Activated naive CD4-positive, alpha-beta T cell treated with anti-CD3 and anti-CD28 coated beads, Interleukin-2, amount 10 ng/mL, durations not matched to agents 7 days and 5 days (primary cell): ENCODE measurements around the gene SERPINB12.

Source experiments
- CTCF ChIA-PET: fragments of 350-600 bp; sonication (Branson Sonifier 250); formaldehyde crosslinking; loops from one replicate; lab custom pipeline; 2021; ENCODE audit warnings: antibody characterized with exemption; lab: Charles Lee
- DNase-seq: peaks from one replicate; pipeline ENCODE4 v3.0.0-alpha.2; 2020
- H3K27ac Mint-ChIP-seq: one replicate; pipeline ENCODE4 v1.8.0; 2021; ENCODE audit warnings: mild to moderate bottlenecking, moderate library complexity, mixed read lengths
- H3K27me3 Mint-ChIP-seq: one replicate; pipeline ENCODE4 v1.8.0; 2021; ENCODE audit warnings: mild to moderate bottlenecking, mixed read lengths
- H3K36me3 Mint-ChIP-seq: one replicate; pipeline ENCODE4 v1.8.0; 2021; ENCODE audit warnings: mixed read lengths
- H3K4me1 Mint-ChIP-seq: one replicate; pipeline ENCODE4 v1.8.0; 2021; ENCODE audit warnings: mixed read lengths
- H3K4me3 Mint-ChIP-seq: one replicate; pipeline ENCODE4 v1.8.0; 2021; ENCODE audit warnings: mild to moderate bottlenecking, moderate library complexity, mixed read lengths
- H3K9me3 Mint-ChIP-seq: one replicate; pipeline ENCODE4 v1.8.0; 2021; ENCODE audit warnings: mixed read lengths

SERPINB12 gene

GRCh38 chr18:63527251-63527650 is 14.9 kb upstream of the SERPINB12 start:
- no peaks in the 10 kb centered on the region for H3K4me1 Mint-ChIP-seq
- H3K4me3 Mint-ChIP-seq: no peak overlapping the region
- peaks cover 5% of the 10 kb centered on the region for H3K27me3 Mint-ChIP-seq
- CTCF ChIA-PET: interaction anchor here (1.3 to 2.1 kb wide), 2 partner anchors 9 to 18 kb away, joined by 3 to 11 read pairs; no protein-coding TSS in a partner anchor
- no peaks in the 10 kb centered on the region for H3K36me3 Mint-ChIP-seq
- H3K27ac Mint-ChIP-seq: no peak overlapping the region
- no peak for DNase-seq
- no peaks in the 10 kb centered on the region for H3K9me3 Mint-ChIP-seq

DNA sequence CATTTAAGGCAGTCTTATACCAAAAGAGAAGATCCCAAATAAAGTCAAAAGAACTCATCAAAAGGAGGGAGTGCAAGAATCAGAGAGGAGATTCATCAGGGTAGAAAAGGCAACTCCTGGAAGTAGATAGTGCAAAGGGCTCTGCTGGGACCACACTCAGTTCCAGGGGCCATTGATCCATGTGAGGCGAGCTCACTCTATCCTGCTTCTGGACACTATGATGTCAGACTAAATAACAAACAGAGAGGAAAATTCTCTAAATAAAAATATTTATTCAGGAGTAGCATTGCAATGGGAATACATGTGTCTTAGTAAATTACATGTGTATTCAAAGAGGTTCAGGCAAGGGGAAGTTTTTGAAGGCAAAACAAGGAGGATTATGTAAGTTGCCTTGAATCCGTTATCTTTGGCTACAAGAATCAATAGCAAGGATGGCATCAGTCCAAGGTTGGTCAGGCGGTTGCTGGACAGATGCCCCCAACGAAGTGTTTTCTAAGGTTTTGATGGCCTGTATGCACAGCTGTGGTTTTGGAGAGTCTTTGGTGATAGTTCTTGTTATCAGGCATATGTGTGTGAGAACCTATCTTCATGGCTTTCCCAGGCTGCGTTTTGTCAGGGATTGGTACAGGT is 13.2 kb upstream of the SERPINB12 start:
- no peaks in the 10 kb centered on the region for H3K4me1 Mint-ChIP-seq
- H3K9me3 Mint-ChIP-seq: no peaks in the 10 kb centered on the region
- no peak overlapping the region for H3K27ac Mint-ChIP-seq
- H3K27me3 Mint-ChIP-seq: peaks cover 8% of the 10 kb centered on the region
- no peak overlapping the region for H3K4me3 Mint-ChIP-seq
- DNase-seq: no peak
- CTCF ChIA-PET: no interaction called here
- H3K36me3 Mint-ChIP-seq: no peaks in the 10 kb centered on the region

- Mint-ChIP-seq H3K27ac (no peak overlapping the region), H3K9me3 (no peaks in the 10 kb centered on the region), H3K27me3 (peaks cover 4% of the 10 kb centered on the region), H3K4me1 (peaks cover 8% of the 10 kb centered on the region), H3K4me3 (no peak overlapping the region), H3K36me3 (no peaks in the 10 kb centered on the region)
- DNase-seq: no peak
- CTCF ChIA-PET: no interaction called here
These were observed 9.7 kb upstream of the SERPINB12 start for GRCh38 chr18:63532471-63532870.

DNA sequence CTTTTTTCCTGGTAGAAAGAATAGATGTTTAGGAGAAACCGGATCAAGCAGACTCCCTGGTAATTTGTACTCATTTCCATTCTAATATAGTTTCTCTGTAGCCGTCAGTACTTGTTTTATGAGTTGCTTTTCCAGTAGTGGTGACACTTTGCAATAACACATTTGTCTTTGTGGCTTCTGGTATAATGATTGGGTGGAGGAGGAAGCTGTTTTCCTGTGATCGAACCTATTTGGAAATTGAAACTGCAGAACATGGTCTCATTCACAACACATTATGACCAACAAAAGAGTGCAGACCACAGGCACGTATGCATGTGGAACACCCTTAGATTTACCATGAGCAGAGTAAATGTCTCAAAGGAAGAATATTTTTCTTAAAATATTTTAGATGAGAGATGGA is 7.6 kb upstream of the SERPINB12 start:
- Mint-ChIP-seq H3K27ac (no peak overlapping the region), H3K9me3 (no peaks in the 10 kb centered on the region), H3K27me3 (peaks cover 10% of the 10 kb centered on the region), H3K4me3 (no peak overlapping the region), H3K4me1 (peaks cover 8% of the 10 kb centered on the region), H3K36me3 (no peaks in the 10 kb centered on the region)
- CTCF ChIA-PET: no interaction called here
- no peak for DNase-seq

DNA sequence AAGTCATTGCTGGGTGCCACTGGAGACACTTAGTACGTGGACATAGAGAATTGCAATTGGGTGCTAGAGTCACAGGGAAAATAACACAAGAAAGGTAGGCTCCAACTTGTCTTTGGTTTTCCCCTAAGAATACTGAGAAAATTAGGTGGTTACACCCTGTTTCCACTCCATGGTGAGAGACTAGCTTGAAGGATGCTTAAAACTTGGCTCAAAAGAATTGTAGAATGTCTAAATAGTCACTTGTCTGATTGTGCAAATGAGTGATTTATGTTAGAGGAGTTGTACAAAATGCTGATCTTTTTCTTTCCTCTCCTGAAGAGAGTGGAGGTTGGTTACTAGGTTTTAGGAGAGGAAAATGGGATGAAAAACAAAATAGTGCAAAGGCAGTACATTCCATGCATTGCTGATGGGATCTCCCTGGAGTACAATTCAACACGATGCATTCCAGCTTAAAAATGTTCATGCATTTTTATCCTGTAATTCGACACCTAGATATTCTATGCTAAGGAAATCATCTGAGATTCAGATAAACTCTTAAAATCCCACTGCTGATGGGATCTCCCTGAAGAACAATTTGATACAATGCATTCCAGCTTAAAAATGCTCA is 2.2 kb upstream of the SERPINB12 start:
- Mint-ChIP-seq H3K27ac (no peak overlapping the region), H3K9me3 (no peaks in the 10 kb centered on the region), H3K27me3 (peaks cover 10% of the 10 kb centered on the region), H3K4me1 (no peaks in the 10 kb centered on the region), H3K4me3 (no peak overlapping the region), H3K36me3 (no peaks in the 10 kb centered on the region)
- DNase-seq: no peak
- CTCF ChIA-PET: no interaction called here

GRCh38 chr18:63544017-63544416 is 1.8 kb downstream of the SERPINB12 start:
- peaks cover 8% of the 10 kb centered on the region for H3K27me3 Mint-ChIP-seq
- H3K27ac Mint-ChIP-seq: no peak overlapping the region
- H3K4me1 Mint-ChIP-seq: no peaks in the 10 kb centered on the region
- DNase-seq: no peak
- H3K9me3 Mint-ChIP-seq: no peaks in the 10 kb centered on the region
- no peaks in the 10 kb centered on the region for H3K36me3 Mint-ChIP-seq
- CTCF ChIA-PET: interaction anchor here (1.3 to 1.4 kb wide), 2 partner anchors 28 to 32 kb away, joined by 3 read pairs; no protein-coding TSS in a partner anchor
- H3K4me3 Mint-ChIP-seq: no peak overlapping the region

GRCh38 chr18:63545000-63545399 is 2.8 kb downstream of the SERPINB12 start:
- Mint-ChIP-seq H3K4me3 (no peak overlapping the region), H3K27ac (no peak overlapping the region), H3K36me3 (no peaks in the 10 kb centered on the region), H3K27me3 (peaks cover 8% of the 10 kb centered on the region), H3K4me1 (no peaks in the 10 kb centered on the region), H3K9me3 (no peaks in the 10 kb centered on the region)
- no peak for DNase-seq
- CTCF ChIA-PET: interaction anchor here (1.3 kb wide), 1 partner anchor 33 kb away, joined by 3 read pairs; no protein-coding TSS in a partner anchor

- Mint-ChIP-seq H3K27me3 (peaks cover 4% of the 10 kb centered on the region), H3K27ac (no peak overlapping the region), H3K36me3 (no peaks in the 10 kb centered on the region), H3K4me3 (no peak overlapping the region), H3K9me3 (no peaks in the 10 kb centered on the region), H3K4me1 (no peaks in the 10 kb centered on the region)
- DNase-seq: no peak
- CTCF ChIA-PET: interaction anchor here (1.8 kb wide), 1 partner anchor 31 kb away, joined by 5 read pairs; no protein-coding TSS in a partner anchor
These were observed 7.9 kb downstream of the SERPINB12 start for GRCh38 chr18:63550068-63550467.

DNA sequence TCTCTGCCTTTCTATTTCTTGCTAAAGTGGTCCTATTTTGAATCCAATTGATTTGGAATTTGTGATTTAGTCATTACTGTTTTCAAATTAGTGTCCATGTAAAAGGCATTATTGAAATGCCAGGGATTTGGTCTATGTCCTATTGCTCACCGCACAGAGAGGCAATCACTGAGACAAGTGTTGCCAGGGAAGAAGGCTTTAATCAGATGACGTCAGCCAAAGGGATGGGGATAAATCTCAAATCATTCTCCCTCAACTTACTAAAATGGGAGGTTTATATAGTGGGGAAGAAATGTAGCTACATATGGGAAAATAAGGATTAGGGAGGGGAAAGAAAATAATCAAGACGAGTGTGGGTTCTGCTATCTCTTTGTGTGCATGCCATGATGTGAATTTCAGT is 9.6 kb downstream of the SERPINB12 start:
- CTCF ChIA-PET: no interaction called here
- no peak for DNase-seq
- H3K4me1 Mint-ChIP-seq: no peaks in the 10 kb centered on the region
- H3K9me3 Mint-ChIP-seq: no peaks in the 10 kb centered on the region
- peaks cover 4% of the 10 kb centered on the region for H3K27me3 Mint-ChIP-seq
- H3K27ac Mint-ChIP-seq: no peak overlapping the region
- H3K36me3 Mint-ChIP-seq: no peaks in the 10 kb centered on the region
- no peak overlapping the region for H3K4me3 Mint-ChIP-seq

- H3K36me3 Mint-ChIP-seq: no peaks in the 10 kb centered on the region
- H3K4me3 Mint-ChIP-seq: no peak overlapping the region
- no peaks in the 10 kb centered on the region for H3K9me3 Mint-ChIP-seq
- H3K4me1 Mint-ChIP-seq: no peaks in the 10 kb centered on the region
- CTCF ChIA-PET: interaction anchor here (1.3 kb wide), 1 partner anchor 34 kb away, joined by 3 read pairs; no protein-coding TSS in a partner anchor
- no peak for DNase-seq
- no peak overlapping the region for H3K27ac Mint-ChIP-seq
- H3K27me3 Mint-ChIP-seq: peaks cover 4% of the 10 kb centered on the region
These were observed 10.4 kb downstream of the SERPINB12 start for GRCh38 chr18:63552581-63552980.

- Mint-ChIP-seq H3K27me3 (peaks cover 4% of the 10 kb centered on the region), H3K27ac (no peak overlapping the region), H3K36me3 (no peaks in the 10 kb centered on the region), H3K9me3 (no peaks in the 10 kb centered on the region), H3K4me3 (no peak overlapping the region), H3K4me1 (no peaks in the 10 kb centered on the region)
- DNase-seq: no peak
- CTCF ChIA-PET: interaction anchor here (1.3 kb wide), 1 partner anchor 34 kb away, joined by 3 read pairs; no protein-coding TSS in a partner anchor
These were observed 10.9 kb downstream of the SERPINB12 start for GRCh38 chr18:63553081-63553480.

- H3K4me3 Mint-ChIP-seq: no peak overlapping the region
- no peak overlapping the region for H3K27ac Mint-ChIP-seq
- no peaks in the 10 kb centered on the region for H3K9me3 Mint-ChIP-seq
- H3K4me1 Mint-ChIP-seq: no peaks in the 10 kb centered on the region
- H3K36me3 Mint-ChIP-seq: no peaks in the 10 kb centered on the region
- H3K27me3 Mint-ChIP-seq: peaks cover 14% of the 10 kb centered on the region
- no peak for DNase-seq
- CTCF ChIA-PET: interaction anchor here (0.7 to 1.0 kb wide), 2 partner anchors 17 to 43 kb away, joined by 3 to 4 read pairs; no protein-coding TSS in a partner anchor
These were observed 17.7 kb downstream of the SERPINB12 start for GRCh38 chr18:63559567-63560491.

- Mint-ChIP-seq H3K27me3 (peaks cover 21% of the 10 kb centered on the region), H3K4me1 (no peaks in the 10 kb centered on the region), H3K4me3 (no peak overlapping the region), H3K27ac (no peak overlapping the region), H3K9me3 (no peaks in the 10 kb centered on the region), H3K36me3 (no peaks in the 10 kb centered on the region)
- DNase-seq: no peak
- CTCF ChIA-PET: interaction anchor here (0.6 to 0.9 kb wide), 2 partner anchors 44 to 1211 kb away, joined by 3 to 4 read pairs; no protein-coding TSS in a partner anchor
These were observed 20.1 kb downstream of the SERPINB12 start for GRCh38 chr18:63562284-63562683.

DNA sequence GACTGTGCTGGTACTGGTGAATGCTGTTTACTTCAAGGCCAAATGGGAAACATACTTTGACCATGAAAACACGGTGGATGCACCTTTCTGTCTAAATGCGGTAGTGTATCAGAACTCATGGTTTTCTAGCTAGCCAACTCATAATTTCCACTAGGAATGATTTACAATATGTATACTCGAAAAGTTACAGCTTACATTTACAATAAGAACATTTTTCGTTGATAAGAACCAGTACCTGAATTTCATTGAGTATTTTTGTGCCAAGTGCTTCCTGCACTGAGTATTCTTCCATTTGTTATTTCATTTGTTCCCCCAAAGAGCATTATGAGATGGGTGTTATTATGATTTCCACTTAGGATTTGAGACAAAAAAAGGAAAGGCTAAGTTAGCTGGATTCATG is 21.9 kb downstream of the SERPINB12 start:
- Mint-ChIP-seq H3K9me3 (no peaks in the 10 kb centered on the region), H3K4me1 (no peaks in the 10 kb centered on the region), H3K27me3 (peaks cover 17% of the 10 kb centered on the region), H3K27ac (no peak overlapping the region), H3K36me3 (no peaks in the 10 kb centered on the region), H3K4me3 (no peak overlapping the region)
- CTCF ChIA-PET: interaction anchor here (0.7 kb wide), 1 partner anchor 278 kb away, joined by 3 read pairs; no protein-coding TSS in a partner anchor
- DNase-seq: no peak
